NCI-H1092 treated with DMSO at 0.1 percent for 48 hours (cell line): ENCODE results near the gene CADPS2.
"Not testable (repeated sequence)": the region's sequence is repeated elsewhere in the genome, so short reads cannot be mapped to it uniquely, and the experiment has no call there.

Experiments used
- DNase-seq: peaks from one replicate; lab custom pipeline; 2025; lab: John Stamatoyannopoulos, UW

The CADPS2 gene

DNA sequence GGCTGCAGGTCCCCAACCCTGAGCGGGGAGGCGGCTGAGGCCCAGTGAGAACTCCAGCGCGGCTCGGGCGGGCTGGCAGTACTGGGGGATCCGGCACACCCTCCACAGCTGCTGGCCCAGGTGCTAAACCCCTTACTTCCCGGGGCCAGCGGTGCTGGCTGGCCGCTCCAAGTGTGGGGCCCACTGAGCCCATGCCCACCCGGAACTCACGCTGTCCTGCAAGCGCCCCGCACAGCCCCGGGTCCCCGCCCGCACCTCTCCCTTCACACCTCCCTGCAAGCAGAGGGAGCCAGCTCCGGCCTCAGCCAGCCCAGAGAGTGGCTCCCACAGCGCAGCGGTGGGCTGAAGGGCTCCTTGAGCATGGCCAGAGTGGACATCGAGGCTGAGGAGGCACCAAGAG is 212.3 kb downstream of the CADPS2 start:
- no peak for DNase-seq

DNA sequence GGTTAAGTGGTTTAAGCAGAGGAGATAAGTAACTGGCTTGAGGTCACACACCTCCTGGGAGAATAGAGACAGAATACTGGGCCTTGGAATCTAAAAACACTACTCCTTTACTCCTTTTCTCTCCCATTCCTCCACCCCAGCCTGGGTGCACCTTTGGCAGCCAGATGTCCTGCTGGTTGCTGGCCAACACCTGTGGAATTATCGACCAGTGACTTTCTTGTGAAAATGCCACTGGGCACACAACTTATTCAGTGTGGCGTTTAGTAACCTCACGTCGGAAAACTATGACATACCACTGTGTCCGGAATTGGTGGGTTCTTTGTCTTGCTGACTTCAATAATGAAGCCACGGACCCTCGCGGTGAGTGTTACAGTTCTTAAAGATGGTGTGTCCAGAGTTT is 213.7 kb downstream of the CADPS2 start:
- no peak for DNase-seq

GRCh38 chr7:122663733-122664132 is 222.5 kb downstream of the CADPS2 start:
- no peak for DNase-seq

DNA sequence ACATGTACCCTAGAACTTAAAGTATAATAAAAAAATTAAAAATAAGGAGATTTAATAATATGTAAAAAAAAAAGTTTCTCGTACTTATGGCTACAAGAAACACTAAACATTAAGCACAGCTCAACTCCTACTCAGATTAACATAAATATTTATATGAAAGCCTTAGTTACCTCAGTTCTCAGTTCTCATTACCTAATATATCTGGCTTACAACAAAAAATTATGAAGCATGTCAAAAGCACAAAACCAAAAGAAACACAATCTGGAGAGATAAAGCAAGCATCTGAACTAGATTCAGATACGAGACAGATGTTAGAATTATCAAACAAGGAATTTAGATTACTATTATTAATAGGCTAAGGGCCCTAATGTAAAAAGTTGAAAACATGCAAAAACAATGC is 227.4 kb downstream of the CADPS2 start:
- DNase-seq, result no peak

- no peak for DNase-seq
These were observed 232.6 kb downstream of the CADPS2 start for GRCh38 chr7:122653685-122654084.

DNA sequence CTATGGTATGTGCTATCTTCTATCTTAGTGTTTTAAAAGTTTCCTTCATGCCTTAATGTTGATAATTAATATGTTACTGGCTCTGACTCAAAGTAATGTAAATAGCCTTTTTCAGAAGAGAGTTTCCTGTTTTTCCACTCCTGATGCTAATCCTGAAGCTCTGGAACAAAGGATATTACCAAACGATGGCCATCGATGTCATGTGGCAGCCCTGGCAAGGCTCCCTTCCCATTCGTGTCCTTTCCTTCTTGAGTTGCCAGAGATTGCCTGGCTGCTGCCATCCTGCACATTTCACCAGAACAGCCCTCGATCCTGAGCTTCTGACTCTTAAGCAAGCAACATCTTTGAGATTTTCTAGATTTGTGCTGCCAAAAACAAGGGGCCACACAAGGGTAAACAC is 233.4 kb downstream of the CADPS2 start:
- DNase-seq, result no peak

GRCh38 chr7:122651451-122651850 is 234.8 kb downstream of the CADPS2 start:
- no peak for DNase-seq

DNA sequence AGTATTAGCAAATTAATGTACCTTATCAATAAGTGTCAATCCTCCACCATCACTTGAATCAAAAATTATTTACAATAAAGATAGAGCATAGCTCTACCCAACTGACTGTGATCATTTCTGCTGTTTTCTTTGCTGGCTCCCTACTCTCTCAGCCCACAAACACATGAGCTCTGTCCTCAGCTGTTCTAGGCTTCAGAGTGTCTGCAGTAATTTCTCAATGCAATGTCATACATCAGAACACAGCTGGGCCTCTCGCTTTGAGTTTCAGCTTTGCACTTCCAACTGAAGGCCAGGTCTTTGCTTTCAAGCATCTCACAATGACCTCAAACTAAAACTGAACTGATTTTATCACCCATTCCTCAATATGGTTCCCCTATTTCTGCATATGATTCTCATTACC is 243.0 kb downstream of the CADPS2 start:
- DNase-seq, result no peak

DNA sequence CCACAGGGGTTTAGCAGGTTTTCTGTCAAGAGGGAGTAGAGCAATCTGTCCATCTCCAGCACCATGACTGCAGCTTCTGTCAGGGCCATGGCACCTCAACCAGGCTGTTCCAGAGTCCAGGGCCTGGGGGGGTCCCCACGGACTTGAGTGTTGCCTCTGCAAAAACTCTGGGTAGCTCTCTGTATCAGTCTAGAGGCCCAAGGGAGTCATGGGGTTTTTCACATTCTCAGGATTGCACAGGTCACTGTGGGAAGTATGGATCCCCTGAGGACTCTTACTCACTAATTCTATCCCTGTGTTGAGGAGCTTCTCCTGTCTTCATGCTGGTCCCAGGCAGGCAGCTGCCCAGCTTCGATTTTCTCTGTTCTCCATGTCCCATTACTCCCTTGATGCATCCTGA is 247.8 kb downstream of the CADPS2 start:
- no peak for DNase-seq

GRCh38 chr7:122637784-122638183 is 248.5 kb downstream of the CADPS2 start:
- DNase-seq, result peak; percentile 43

DNA sequence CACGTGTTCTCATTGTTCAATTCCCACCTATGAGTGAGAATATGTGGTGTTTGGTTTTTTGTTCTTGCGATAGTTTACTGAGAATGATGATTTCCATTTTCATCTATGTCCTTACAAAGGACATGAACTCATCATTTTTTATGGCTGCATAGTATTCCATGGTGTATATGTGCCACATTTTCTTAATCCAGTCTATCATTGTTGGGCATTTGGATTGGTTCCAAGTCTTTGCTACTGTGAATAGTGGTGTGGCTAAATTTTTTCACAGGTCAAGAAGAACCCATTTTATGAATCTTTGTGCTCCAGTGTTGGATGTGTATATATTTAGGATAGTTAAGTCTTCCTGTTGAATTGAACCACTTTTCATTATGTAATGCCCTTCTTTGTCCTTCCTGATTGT is 250.8 kb downstream of the CADPS2 start:
- DNase-seq, result not testable (repeated sequence)

- no peak for DNase-seq
These were observed 252.8 kb downstream of the CADPS2 start for GRCh38 chr7:122633472-122633871.

GRCh38 chr7:122632238-122632637 is 254.0 kb downstream of the CADPS2 start:
- no peak for DNase-seq

GRCh38 chr7:122629412-122629953 is 256.8 kb downstream of the CADPS2 start:
- DNase-seq, result no peak

- DNase-seq, result no peak
These were observed 257.4 kb downstream of the CADPS2 start for GRCh38 chr7:122628651-122629411.

DNA sequence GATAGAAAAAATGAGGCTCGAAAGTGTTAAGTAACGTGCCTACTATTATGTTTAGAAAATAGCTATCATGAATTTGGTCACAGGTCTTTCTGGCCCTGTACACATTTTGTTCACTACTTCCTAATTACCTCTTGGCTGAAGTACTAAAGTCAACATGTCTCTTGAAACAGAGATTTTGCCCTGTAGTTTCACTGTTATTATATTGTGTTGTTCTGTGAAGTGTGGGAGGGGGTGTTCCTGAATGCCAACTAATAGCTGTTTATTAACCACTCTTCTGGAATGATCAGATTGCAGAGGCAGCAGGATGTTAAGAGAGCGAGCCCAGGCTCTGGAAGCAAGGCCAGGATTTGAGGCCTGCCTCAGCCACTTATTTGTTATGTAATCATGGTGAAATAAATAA is 259.5 kb downstream of the CADPS2 start:
- DNase-seq, result peak; percentile 68

- no peak for DNase-seq
These were observed 263.6 kb downstream of the CADPS2 start for GRCh38 chr7:122622682-122623081.

DNA sequence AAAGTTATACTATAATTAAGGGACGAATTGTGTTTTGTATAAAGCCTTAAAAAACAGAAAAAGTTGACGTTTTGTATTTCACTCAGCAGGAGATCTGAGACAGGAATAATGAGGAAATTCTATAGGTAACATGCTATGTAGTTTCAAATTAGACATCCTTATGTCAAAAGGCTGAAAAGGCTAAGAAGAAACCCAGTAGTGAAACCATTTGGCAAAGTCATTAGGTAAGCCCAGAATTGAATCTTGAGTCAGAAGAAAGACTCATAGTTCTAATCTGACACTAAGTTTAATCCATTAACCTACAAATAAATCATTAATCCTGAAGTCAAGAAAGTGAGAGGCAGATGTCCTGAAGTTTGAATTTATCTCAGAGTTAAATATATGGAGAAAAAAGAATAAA is 266.6 kb downstream of the CADPS2 start:
- DNase-seq, result no peak

GRCh38 chr7:122618585-122619189 is 267.6 kb downstream of the CADPS2 start:
- no peak for DNase-seq

DNA sequence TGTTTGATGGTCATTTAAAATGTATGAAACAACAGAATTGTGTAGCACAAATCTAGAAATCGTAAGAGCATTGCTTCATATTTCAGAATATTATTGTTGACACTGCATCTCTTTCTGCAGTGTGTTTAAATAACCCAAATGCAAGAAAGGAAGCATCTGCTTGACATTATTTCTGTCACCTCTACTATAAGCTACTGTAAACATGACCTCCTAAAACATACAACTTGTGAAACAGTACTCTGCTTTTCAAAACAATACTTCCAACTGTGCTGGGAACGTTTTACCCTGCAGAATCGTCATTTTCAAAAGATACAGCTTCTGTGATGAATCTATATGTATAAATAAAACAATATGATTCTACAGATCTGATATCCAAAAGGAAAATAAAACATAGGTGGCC is 269.3 kb downstream of the CADPS2 start:
- DNase-seq, result peak; percentile 56

DNA sequence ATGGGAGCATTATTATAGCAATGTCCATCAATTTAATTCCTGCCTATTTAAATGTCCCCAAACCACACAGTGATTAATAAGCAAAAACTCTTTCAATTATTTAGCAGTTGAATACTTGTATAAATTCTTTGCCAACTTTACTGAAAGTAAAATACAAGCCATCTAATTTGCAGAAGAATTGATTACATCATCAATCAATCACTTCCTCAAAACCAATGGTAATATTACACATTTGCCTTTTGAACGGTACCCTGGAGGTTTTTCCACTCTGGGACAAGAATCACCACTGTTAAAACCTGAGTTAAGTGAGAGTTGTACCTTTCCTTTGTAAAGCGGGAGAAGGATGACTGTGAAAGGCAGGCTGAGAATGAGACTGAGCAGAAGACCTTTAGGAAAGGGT is 280.3 kb downstream of the CADPS2 start:
- DNase-seq, result no peak

- DNase-seq, result no peak
These were observed 282.0 kb downstream of the CADPS2 start for GRCh38 chr7:122604251-122604650.

DNA sequence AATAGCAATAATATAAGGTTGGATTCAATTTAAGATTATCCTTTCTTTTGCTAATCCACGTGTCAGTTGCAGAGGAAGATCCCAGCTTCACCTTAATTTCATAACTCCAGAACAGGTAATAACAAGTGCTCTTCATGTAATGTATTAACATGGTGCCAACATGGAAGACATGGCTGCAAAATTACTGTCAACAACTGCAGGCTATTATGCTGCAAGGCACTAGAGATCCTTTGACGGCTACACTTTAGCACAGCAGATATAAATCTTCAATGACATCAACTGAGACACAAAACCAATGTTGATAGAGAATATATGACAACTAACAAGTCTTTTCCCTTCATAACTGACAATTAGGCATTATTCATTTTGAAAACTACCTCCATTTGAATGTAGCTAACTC is 283.5 kb downstream of the CADPS2 start:
- no peak for DNase-seq

GRCh38 chr7:122600630-122601029 is 285.6 kb downstream of the CADPS2 start:
- no peak for DNase-seq
